Ascending aorta (tissue), 2 donors: ENCODE measurements around the gene EHMT1. TPM values are rescaled to one million over a fixed set of nuclear protein-coding genes. Genes with fewer than 3 reads are reported as not detected.
"Not testable (repeated sequence)": the region's sequence is repeated elsewhere in the genome, so short reads cannot be mapped to it uniquely, and the experiment has no call there.

ENCODE experiments used
- DNase-seq, 2 donors: peaks; one replicate each; pipeline ENCODE4 v3.0.0-alpha.2; 2019; ENCODE audit warnings: low spot score in 2 of 2
- H3K27ac ChIP-seq, 2 donors: fragments of 200-600 bp; sonication (generic); one replicate each; pipeline ENCODE4 v1.5.1; 2016 to 2017; ENCODE audit warnings: mild to moderate bottlenecking in 1 of 2
- H3K27me3 ChIP-seq: fragments of 200-600 bp; sonication (generic); one replicate; pipeline ENCODE4 v1.5.1; 2017
- H3K36me3 ChIP-seq, 2 donors: fragments of 200-600 bp; sonication (generic); one replicate each; pipeline ENCODE4 v1.5.1; 2016
- H3K4me1 ChIP-seq, 2 donors: fragments of 200-600 bp; sonication (generic); one replicate each; pipeline ENCODE4 v1.5.1; 2016 to 2017; ENCODE audit warnings: mild to moderate bottlenecking in 1 of 2
- H3K4me3 ChIP-seq, 2 donors: fragments of 200-600 bp; sonication (generic); one replicate each; pipeline ENCODE4 v1.5.1; 2016 to 2017; ENCODE audit warnings: mild to moderate bottlenecking in 1 of 2
- H3K9me3 ChIP-seq, 2 donors: fragments of 200-600 bp; sonication (generic); one replicate each; pipeline ENCODE4 v1.5.1; 2016
- CTCF ChIP-seq, 3 experiments: fragments of 200-600 bp in 2 of 3; fragments of 450-650 bp in 1 of 3; sonication (generic) in 2 of 3; IDR thresholded peaks; one replicate each; pipeline ENCODE4 v1.5.1; 2016 to 2019; ENCODE audit warnings: antibody characterized with exemption in 3 of 3, mild to moderate bottlenecking in 1 of 3, moderate library complexity in 1 of 3
- intact Hi-C: fragments of 100-400 bp; cut with DNase I; formaldehyde crosslinking; loops from one replicate; pipeline ENCODE4 v1.15.1; 2023
- total RNA-seq: library from RNA; depleted of rRNA; stranded (reverse); fragments of >200 nt; gene quantifications from one replicate; pipeline ENCODE4 v1.1.0, GENCODE V29; 2016

EHMT1 gene
- total RNA-seq, 1 donor from 2014 or later: 49.9 TPM

GRCh38 chr9:137592767-137593166 lies 26.0 kb upstream of the EHMT1 start:
- DNase-seq: no peak
- TF ChIP-seq CTCF (IDR thresholded peaks at IDR 0.05): no peak
- no peaks in the 10 kb centered on the region for H3K27me3 ChIP-seq
- no peaks in the 10 kb centered on the region for H3K9me3 ChIP-seq
- no peak overlapping the region for H3K27ac ChIP-seq
- intact Hi-C loops: loop anchor here (5.0 kb wide), 1 partner anchor 40 kb away; the partner anchor contains the start of genes MRPL41 and PNPLA7
- H3K4me1 ChIP-seq: peaks cover 7 to 14% of the 10 kb centered on the region in 2 donors
- H3K4me3 ChIP-seq: no peak overlapping the region
- peaks cover 4 to 5% of the 10 kb centered on the region in 2 donors for H3K36me3 ChIP-seq

GRCh38 chr9:137593176-137593575 lies 25.6 kb upstream of the EHMT1 start:
- intact Hi-C loops: loop anchor here (5.0 kb wide), 1 partner anchor 41 kb away; the partner anchor contains the start of genes MRPL41 and PNPLA7
- TF ChIP-seq CTCF (IDR thresholded peaks at IDR 0.05): no peak
- DNase-seq: no peak
- peaks cover 7 to 14% of the 10 kb centered on the region in 2 donors for H3K4me1 ChIP-seq
- H3K36me3 ChIP-seq: peaks cover 2 to 3% of the 10 kb centered on the region in 2 donors
- H3K27me3 ChIP-seq: no peaks in the 10 kb centered on the region
- no peak overlapping the region for H3K27ac ChIP-seq
- H3K4me3 ChIP-seq: no peak overlapping the region
- no peaks in the 10 kb centered on the region for H3K9me3 ChIP-seq

- intact Hi-C loops, H3K9me3 ChIP-seq, H3K27me3 ChIP-seq, H3K27ac ChIP-seq, DNase-seq, H3K4me3 ChIP-seq, H3K4me1 ChIP-seq, H3K36me3 ChIP-seq: not testable (repeated sequence)
Measured at GRCh38 chr9:137596577-137596976, 22.2 kb upstream of the EHMT1 start.

GRCh38 chr9:137598943-137599342 lies 19.9 kb upstream of the EHMT1 start:
- H3K4me3 ChIP-seq: no peak overlapping the region
- TF ChIP-seq CTCF (IDR thresholded peaks at IDR 0.05): no peak
- H3K9me3 ChIP-seq: no peaks in the 10 kb centered on the region
- intact Hi-C loops: no loop called here
- H3K27ac ChIP-seq: no peak overlapping the region
- no peak for DNase-seq
- no peaks in the 10 kb centered on the region for H3K4me1 ChIP-seq
- no peaks in the 10 kb centered on the region for H3K36me3 ChIP-seq
- H3K27me3 ChIP-seq: no peaks in the 10 kb centered on the region

- Histone ChIP-seq H3K27me3 (no peaks in the 10 kb centered on the region), H3K27ac (no peak overlapping the region), H3K36me3 (no peaks in the 10 kb centered on the region), H3K9me3 (no peaks in the 10 kb centered on the region), H3K4me3 (no peak overlapping the region), H3K4me1 (peaks cover 6 to 19% of the 10 kb centered on the region in 2 donors)
- intact Hi-C loops: loop anchor here (10.0 kb wide), 1 partner anchor 148 kb away; the partner anchor contains the start of gene NSMF
- DNase-seq: no peak
- TF ChIP-seq CTCF (IDR thresholded peaks at IDR 0.05): no peak
Measured at GRCh38 chr9:137602661-137603060, 16.1 kb upstream of the EHMT1 start.

GRCh38 chr9:137603879-137604278 lies 14.9 kb upstream of the EHMT1 start:
- Histone ChIP-seq H3K4me1 (peaks cover 6 to 19% of the 10 kb centered on the region in 2 donors), H3K36me3 (no peaks in the 10 kb centered on the region), H3K27ac (peak overlapping the region in 1 of 2 donors; percentile 66), H3K27me3 (no peaks in the 10 kb centered on the region), H3K9me3 (no peaks in the 10 kb centered on the region), H3K4me3 (peak overlapping the region in 1 of 2 donors; percentile 91)
- TF ChIP-seq CTCF (IDR thresholded peaks at IDR 0.05): no peak
- no peak for DNase-seq
- intact Hi-C loops: loop anchor here (10.0 kb wide), 1 partner anchor 149 kb away; the partner anchor contains the start of gene NSMF
